K562 (cell line): ENCODE measurements around the gene DDX39A. TPM values are rescaled to one million over a fixed set of nuclear protein-coding genes. Genes with fewer than 3 reads are reported as not detected.

ENCODE experiments used
- AFF1 ChIP-seq, 2 experiments: fragments of 450-650 bp; IDR thresholded peaks; 2 replicates each; pipeline ENCODE4 v1.6.1; 2018; ENCODE audit warnings: mild to moderate bottlenecking in 2 of 2, low read depth in 1 of 2; ENCODE audit not compliant: partially characterized antibody in 2 of 2
- HES1 ChIP-seq: fragments of 450-650 bp; IDR thresholded peaks from 2 replicates; pipeline ENCODE4 v1.6.1; 2016; ENCODE audit warnings: low read depth, mild to moderate bottlenecking, moderate library complexity
- KLF6 ChIP-seq: fragments of 250-450 bp; sonication (Bioruptor Pico); IDR thresholded peaks from 2 replicates; pipeline ENCODE4 v1.4.0; 2020; ENCODE audit warnings: mild to moderate bottlenecking, moderate library complexity, borderline replicate concordance
- MLLT1 ChIP-seq, 2 experiments: fragments of 450-650 bp; IDR thresholded peaks; 2 replicates each; pipeline ENCODE4 v1.6.1; 2016
- NCOA4 ChIP-seq: fragments of 450-650 bp; IDR thresholded peaks from 2 replicates; pipeline ENCODE4 v1.6.1; 2018; ENCODE audit warnings: mild to moderate bottlenecking; ENCODE audit not compliant: partially characterized antibody
- NEUROD1 ChIP-seq: fragments of 150-350 bp; IDR thresholded peaks from 2 replicates; pipeline ENCODE4 v1.6.1; 2014; ENCODE audit warnings: borderline replicate concordance, low read length, low read depth; ENCODE audit not compliant: partially characterized antibody
- POLR2A ChIP-seq: fragments of 450-650 bp; conservative IDR thresholded peaks from 2 replicates; pipeline ENCODE4 v1.6.1; 2016
- RBFOX2 ChIP-seq: fragments of 200-400 bp; formaldehyde crosslinking; IDR thresholded peaks from 2 replicates; pipeline ENCODE4 v1.6.1; 2017; ENCODE audit warnings: low read depth, mild to moderate bottlenecking, low read length, moderate library complexity
- SFPQ ChIP-seq: fragments of 200-400 bp; formaldehyde crosslinking; IDR thresholded peaks from 2 replicates; pipeline ENCODE4 v1.6.1; 2017; ENCODE audit warnings: mild to moderate bottlenecking, low read depth, low read length, moderate library complexity
- SMARCC2 ChIP-seq: fragments of 450-650 bp; IDR thresholded peaks from 2 replicates; pipeline ENCODE4 v1.6.1; 2017; ENCODE audit warnings: antibody characterized with exemption, moderate library complexity, mild to moderate bottlenecking, low read depth
- SOX6 ChIP-seq: fragments of 450-650 bp; IDR thresholded peaks from 2 replicates; pipeline ENCODE4 v1.6.1; 2014; ENCODE audit warnings: mild to moderate bottlenecking
- TFAP4 ChIP-seq: sonication (generic); formaldehyde crosslinking; IDR thresholded peaks from 2 replicates; pipeline ENCODE4 v1.8.0; 2022; ENCODE audit warnings: missing genetic modification reagents, mild to moderate bottlenecking, moderate library complexity, borderline replicate concordance
- TRIM24 ChIP-seq, 2 experiments: fragments of 450-650 bp; IDR thresholded peaks; 2 replicates each; pipeline ENCODE4 v1.6.1; 2016
- ZNF121 ChIP-seq: sonication (generic); formaldehyde crosslinking; conservative IDR thresholded peaks from 2 replicates; pipeline ENCODE4 v1.8.0; 2022; ENCODE audit warnings: missing genetic modification reagents
- ZNF134 ChIP-seq: fragments of 250-450 bp; sonication (Bioruptor Pico); conservative IDR thresholded peaks from 2 replicates; pipeline ENCODE4 v1.4.0; 2020
- ZNF175 ChIP-seq: fragments of 200-800 bp; sonication (Bioruptor generic); IDR thresholded peaks from 2 replicates; pipeline ENCODE4 v1.6.1; 2016; ENCODE audit warnings: low read depth, mild to moderate bottlenecking, missing genetic modification characterization, missing compliant biosample characterization
- ZNF24 ChIP-seq: fragments of 450-650 bp; IDR thresholded peaks from 2 replicates; pipeline ENCODE4 v1.6.1; 2016
- ZSCAN32 ChIP-seq: fragments of 450-650 bp; formaldehyde crosslinking; IDR thresholded peaks from 2 replicates; pipeline ENCODE4 v1.4.0; 2020; ENCODE audit warnings: mild to moderate bottlenecking, moderate library complexity
- polyA plus RNA-seq, 8 experiments: library from polyadenylated mRNA; depleted of rRNA in 4 of 8; stranded (reverse) in 5 of 8; unstranded in 3 of 8; fragments of >200 nt; fragmentation: Nextera tagmentation in 2 of 8; fragmentation: Illumina TruSeq in 1 of 8; extraction: Ambion mirVana in 2 of 8; extraction: Trizol in 1 of 8; gene quantifications; 2 replicates each; pipeline versions ENCODE4 v1.2.1 to v1.2.3, GENCODE V29; 2011 to 2014; ENCODE audit warnings: inconsistent platforms in 1 of 8, missing spikeins in 1 of 8
- total RNA-seq, 7 experiments: library from RNA; depleted of rRNA in 6 of 7; stranded (reverse); fragments of >200 nt in 6 of 7; fragmentation: Illumina TruSeq in 2 of 7; extraction: Trizol in 2 of 7; gene quantifications; 2 replicates each; pipeline versions ENCODE4 v1.2.1 to v1.2.3, GENCODE V29; 2011 to 2021; ENCODE audit warnings: low replicate concordance in 1 of 7

The DDX39A gene
- total and polyA plus RNA-seq, 9 of the 15 experiments (the other 6 are each of a cell fraction or from before 2014, with no cell fraction given) = 90.3 to 250 (median 188) TPM

GRCh38 chr19:14363183-14364097 is 55.7 kb downstream of the DDX39A start (continued):
- TF ChIP-seq AFF1 (IDR thresholded peaks at IDR 0.05; ENCODE audit: low read depth in 1 of 2, partially characterized antibody in 2 of 2) (no peak), RBFOX2 (peak; percentile 71), SFPQ (no peak), NCOA4 (no peak), SOX6 (peak; percentile 51), HES1 (0 out of 2 replicates have a peak, but pooled peaks have one; percentile 0), ZNF24 (no peak), MLLT1 (IDR thresholded peaks at IDR 0.05) (peak in 1 of 2 experiments; percentile 63; a peak in 2 of 4 replicates), KLF6 (CRISPR knock-in tag) (no peak), ZNF134 (CRISPR knock-in tag) (no peak), TFAP4 (CRISPR knock-in tag) (peak; percentile 92), NEUROD1 (peak; percentile 67), ZNF175 (peak; percentile 31; the same call in 1 of the 2 replicates), POLR2A (peak; percentile 60; the same call in 1 of the 2 replicates), ZSCAN32 (CRISPR knock-in tag) (no peak), SMARCC2 (no peak), ZNF121 (CRISPR knock-in tag) (no peak), TRIM24 (IDR thresholded peaks at IDR 0.05) (peak; percentile 9 to 66; a peak in 3 of 4 replicates)
